HG02763 (cell line): ENCODE results near the gene CACNA1G.

Experiments used
- ATAC-seq: cut with Tn5 transposase; IDR thresholded peaks from one replicate; pipeline ENCODE4 v1.9.1; 2021; ENCODE audit warnings: mild to moderate bottlenecking, moderate library complexity; ENCODE audit not compliant: unreplicated experiment

Gene CACNA1G

GRCh38 chr17:50533185-50533584 is 27.3 kb upstream of the CACNA1G start:
- no peak for ATAC-seq

DNA sequence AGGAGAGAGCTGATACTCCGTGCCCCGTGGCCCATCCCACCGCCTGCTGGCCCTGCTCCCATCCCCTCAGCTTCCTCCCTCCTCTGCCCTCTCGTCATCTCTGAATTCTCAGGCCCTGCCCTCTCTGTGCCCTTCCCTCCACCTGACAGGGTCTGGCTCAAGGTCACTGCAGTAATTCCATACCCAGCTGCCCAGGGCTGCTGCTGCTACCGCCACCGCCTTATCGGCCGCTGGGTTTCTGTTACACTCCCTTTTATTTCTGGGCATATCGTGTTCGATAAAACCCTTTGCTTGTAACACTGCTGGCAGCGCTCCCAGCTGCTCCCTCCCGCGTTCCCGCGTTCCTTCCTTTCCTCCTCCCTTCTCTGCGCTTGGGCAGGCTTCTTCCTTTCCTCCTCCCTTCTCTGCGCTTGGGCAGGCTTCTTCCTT is 26.8 kb upstream of the CACNA1G start:
- ATAC-seq = no peak

- no peak for ATAC-seq
These were observed 26.1 kb upstream of the CACNA1G start for GRCh38 chr17:50534222-50534978.

GRCh38 chr17:50534979-50535326 is 25.6 kb upstream of the CACNA1G start:
- ATAC-seq = no peak

DNA sequence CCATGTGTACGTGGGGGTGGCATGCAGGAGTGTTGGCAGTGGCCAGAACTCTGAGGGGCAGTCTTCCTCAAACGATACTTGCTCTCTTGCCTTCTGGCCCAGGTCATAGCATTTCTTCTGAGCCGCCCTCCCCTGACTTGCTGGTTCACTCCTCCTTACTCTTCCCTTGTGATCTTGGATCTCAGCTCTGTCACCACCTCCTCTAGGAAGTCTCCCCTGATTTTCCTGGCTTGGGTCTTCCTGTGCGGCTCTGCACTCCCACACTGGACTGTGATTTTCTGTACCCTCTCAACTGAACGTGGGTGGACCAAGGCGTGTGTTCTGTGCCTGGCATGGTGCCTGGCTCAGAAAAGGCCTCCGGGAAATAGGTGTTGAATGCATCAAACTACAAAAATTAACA is 25.1 kb upstream of the CACNA1G start:
- no peak for ATAC-seq

DNA sequence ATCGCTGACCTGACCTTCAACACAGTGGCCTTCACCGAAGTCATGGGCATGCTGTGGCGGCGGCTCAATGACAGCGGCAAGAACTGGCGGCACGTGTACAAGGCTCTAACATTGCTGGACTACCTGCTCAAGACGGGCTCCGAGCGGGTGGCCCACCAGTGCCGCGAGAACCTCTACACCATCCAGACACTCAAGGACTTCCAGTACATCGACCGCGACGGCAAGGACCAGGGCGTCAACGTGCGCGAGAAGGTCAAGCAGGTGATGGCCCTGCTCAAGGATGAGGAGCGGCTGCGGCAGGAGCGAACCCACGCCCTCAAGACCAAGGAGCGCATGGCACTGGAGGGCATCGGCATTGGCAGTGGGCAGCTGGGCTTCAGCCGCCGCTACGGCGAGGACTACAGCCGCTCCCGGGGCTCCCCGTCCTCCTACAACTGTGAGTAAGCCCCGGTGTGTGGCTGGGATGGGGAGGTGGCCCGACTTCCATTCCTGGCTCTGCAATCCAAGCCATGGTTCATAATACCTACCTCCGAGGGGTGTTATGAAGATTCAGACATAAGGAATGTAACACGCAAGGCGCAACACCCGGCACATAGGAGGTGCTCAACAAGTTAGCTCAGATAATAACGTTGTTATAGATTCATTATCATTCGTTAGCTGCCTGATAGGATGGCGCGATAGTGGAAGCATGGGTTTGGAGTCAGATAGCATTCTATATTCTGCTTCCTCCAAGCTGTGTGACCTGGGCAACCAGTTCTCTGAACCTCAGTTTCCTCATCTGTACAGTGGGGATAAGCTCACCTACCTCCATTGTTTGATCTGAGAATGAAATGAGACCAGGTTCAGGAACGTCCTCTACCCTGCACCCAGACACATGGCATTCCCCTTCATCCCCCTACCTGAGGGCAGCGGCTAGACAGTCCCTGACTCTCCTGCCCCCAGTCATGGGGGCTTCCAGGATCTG is 23.6 kb upstream of the CACNA1G start:
- no peak for ATAC-seq

DNA sequence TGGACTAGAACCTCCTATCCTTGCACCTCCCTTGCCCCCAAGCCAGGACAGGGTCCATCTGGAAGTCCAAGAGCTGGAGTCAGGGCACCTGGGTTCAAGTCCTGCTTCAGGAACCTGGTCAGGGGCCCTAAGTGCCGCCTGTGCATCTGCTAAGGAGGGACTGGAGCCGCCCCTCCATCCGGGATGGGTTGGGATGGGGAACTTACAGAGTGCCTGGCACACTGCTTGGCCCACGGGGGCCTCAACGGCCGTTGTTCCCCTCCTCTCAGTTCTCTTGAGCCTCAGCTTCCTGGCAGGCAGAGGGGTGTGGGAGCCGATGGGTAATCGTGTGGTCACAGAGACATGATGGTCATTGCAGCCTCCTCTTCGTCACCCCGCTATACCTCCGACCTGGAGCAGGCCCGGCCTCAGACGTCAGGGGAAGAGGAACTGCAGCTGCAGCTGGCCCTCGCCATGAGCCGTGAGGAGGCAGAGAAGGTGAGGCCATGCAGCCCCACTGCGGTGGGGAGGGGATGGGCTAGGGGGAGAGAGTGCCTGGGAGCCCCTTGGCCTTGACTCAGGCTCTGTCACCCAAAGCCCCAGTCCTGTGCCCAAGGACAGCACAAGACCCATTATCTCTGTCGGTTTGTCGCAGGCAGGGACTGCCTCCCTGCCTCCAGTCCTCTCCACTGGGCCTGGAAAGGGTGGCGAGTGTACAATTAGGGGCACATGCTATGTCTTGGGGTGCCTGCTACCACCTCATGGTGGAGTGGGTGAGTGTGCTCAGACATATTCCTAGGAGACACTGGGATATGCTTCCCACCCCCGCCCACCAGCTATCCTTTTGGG is 22.6 kb upstream of the CACNA1G start:
- ATAC-seq = no peak

- no peak for ATAC-seq
These were observed 21.7 kb upstream of the CACNA1G start for GRCh38 chr17:50538549-50539410.

GRCh38 chr17:50539762-50540559 is 20.6 kb upstream of the CACNA1G start:
- no peak for ATAC-seq

- ATAC-seq = no peak
These were observed 19.7 kb upstream of the CACNA1G start for GRCh38 chr17:50540560-50541401.

DNA sequence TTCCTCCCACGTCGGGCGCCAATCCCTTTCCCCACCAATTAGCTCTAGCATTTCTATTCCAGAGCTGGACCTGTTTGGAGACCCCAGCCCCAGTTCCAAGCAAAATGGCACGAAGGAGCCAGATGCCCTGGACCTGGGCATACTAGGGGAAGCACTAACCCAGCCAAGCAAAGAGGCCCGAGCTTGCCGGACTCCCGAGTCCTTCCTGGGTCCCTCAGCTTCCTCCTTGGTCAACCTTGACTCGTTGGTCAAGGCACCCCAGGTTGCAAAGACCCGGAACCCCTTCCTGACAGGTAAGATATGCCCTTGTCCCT is 19.2 kb upstream of the CACNA1G start:
- no peak for ATAC-seq

- peak; percentile 72 for ATAC-seq
These were observed 18.5 kb upstream of the CACNA1G start for GRCh38 chr17:50541716-50542688.

- ATAC-seq = no peak
These were observed 17.4 kb upstream of the CACNA1G start for GRCh38 chr17:50542795-50543774.

- ATAC-seq = no peak
These were observed 16.0 kb upstream of the CACNA1G start for GRCh38 chr17:50544516-50544915.

GRCh38 chr17:50545311-50545710 is 15.2 kb upstream of the CACNA1G start:
- no peak for ATAC-seq

GRCh38 chr17:50546701-50547034 is 13.8 kb upstream of the CACNA1G start:
- ATAC-seq = no peak
